GM12874 (cell line): ENCODE results near the gene HOXD13.
A peak's percentile ranks its signal among the peaks of the same experiment; 100 is the strongest.

Experiments
- CTCF ChIP-seq: IDR thresholded peaks from 2 replicates; pipeline ENCODE4 v1.5.1; 2011; ENCODE audit warnings: low read depth, mild to moderate bottlenecking, control low read depth, low read length, moderate library complexity; ENCODE audit not compliant: insufficient read depth

HOXD13 gene

GRCh38 chr2:176093145-176093897, 800 bp downstream of the HOXD13 start:
- no peak for TF ChIP-seq CTCF

GRCh38 chr2:176093898-176094249, 1.4 kb downstream of the HOXD13 start:
- no peak for TF ChIP-seq CTCF

GRCh38 chr2:176094349-176094748, 1.8 kb downstream of the HOXD13 start:
- no peak for TF ChIP-seq CTCF

- TF ChIP-seq CTCF, result no peak
These were observed 2.9 kb downstream of the HOXD13 start for GRCh38 chr2:176095421-176095820.

DNA sequence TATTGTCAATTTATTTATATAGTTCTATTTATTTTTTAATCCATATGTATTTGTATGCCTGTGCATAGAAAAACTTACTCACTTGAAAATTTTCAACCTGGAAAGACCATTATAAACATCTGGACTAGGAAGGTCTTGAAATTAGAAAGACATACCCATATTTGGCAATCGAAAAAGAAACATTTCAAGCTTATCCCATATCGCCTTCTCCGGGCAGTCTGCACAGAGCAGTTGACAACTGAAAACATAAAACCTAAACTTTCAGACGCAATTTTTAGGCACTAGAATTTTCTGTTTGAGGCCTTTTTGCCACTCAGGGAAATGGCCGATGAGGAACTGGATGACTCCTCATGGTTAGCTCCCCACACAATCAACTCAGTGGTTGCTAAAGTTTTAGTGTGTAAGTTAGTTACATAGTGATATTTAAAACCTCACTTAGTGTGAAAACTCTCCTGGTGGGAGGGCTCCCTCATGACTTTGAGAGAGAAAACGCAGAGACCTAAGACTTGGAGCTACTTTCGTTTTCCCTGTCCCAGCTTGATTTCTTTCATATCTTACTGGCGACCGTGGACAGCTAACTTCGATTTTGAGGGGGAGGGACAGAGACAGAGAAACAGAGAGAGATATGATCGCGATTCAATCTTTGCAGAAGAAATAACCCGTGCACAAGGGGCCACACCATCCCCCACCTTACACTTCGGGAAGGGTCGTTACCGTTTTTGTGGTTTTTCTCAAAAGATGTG, 3.9 kb downstream of the HOXD13 start:
- no peak for TF ChIP-seq CTCF

DNA sequence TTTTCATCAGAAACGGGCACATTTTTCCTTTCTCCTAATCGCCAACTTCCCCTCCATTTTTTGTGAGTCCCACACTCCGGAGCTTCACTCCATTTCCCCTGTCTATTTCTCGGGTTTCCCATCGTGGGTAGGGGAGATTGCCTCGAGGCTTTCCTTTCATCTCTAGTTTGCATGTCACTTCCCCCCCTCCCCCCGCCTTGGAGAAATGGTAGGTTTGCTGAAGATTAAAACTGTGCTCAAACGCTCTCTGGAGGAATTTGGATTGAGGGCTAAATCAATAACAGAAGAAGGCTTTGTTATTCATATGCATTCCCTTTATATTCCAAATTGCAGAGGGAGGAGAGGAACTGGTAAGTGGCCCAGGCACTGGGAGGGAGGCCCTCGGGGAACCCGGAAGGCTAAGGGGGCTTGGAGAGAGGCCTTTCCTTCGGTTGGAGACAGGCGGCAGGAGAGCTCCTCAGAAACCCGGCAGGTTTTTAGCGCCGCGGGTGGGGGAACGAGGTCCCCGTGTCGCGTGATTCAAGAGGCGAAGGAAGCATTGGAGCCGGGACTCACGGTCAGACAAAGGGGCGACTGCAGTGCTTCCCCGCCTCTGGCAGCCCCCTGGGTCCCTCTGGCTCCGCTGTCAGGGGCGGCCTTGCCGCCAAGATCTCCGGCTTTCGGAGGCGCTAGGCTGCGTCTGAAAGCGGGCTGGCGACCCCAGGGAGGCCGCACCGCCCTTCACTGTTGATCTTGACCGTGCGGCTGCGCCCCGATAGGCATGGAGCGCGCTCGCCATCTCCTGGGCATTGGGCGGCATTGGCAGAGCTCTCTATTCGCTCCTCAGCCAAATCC, 4.7 kb downstream of the HOXD13 start:
- peak; percentile 92 for TF ChIP-seq CTCF

DNA sequence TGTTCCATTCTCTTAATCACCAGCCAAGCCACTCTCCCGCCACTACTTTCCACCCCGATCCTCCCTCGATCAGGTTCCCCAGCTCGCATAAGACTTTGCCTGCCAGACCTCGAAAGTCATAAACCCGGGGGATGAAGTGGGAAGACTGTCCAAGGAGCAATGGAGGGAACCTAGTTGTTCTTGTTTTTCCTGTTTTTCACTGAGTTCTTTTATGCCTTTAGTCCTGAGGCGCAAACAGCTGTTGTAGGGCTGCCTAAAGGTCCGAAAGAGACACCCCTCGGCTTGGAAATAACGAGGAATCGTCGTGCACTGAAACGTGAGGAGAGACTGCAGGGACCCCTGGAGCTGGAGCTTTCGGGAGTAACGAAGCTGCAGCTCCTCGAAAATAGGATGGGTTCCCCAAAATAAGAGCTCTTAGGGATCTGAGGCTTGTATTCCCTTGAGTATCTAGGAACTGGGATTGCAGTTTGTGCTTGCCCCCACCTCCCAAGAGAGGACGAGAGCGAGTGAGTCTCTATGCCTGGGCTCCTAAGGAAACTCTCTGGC, 5.4 kb downstream of the HOXD13 start:
- no peak for TF ChIP-seq CTCF
